Fibroblast of peridontal ligament (primary cell): Measurements from ENCODE around the gene MGAM2.

ENCODE experiments used
- DNase-seq: peaks from one replicate; pipeline ENCODE4 v3.0.0-alpha.2; 2010; ENCODE audit errors: extremely low read depth

MGAM2 gene

GRCh38 chr7:142176901-142177300 is 65.4 kb downstream of the MGAM2 start:
- no peak for DNase-seq

- no peak for DNase-seq
Observed at GRCh38 chr7:142177869-142178268, 66.4 kb downstream of the MGAM2 start.

GRCh38 chr7:142180426-142180825 is 68.9 kb downstream of the MGAM2 start:
- DNase-seq = no peak

GRCh38 chr7:142181211-142181610 is 69.7 kb downstream of the MGAM2 start:
- DNase-seq = no peak

- DNase-seq = no peak
Observed at GRCh38 chr7:142181966-142182365, 70.4 kb downstream of the MGAM2 start.

GRCh38 chr7:142185069-142185468 is 73.6 kb downstream of the MGAM2 start:
- DNase-seq = no peak

GRCh38 chr7:142185801-142186200 is 74.3 kb downstream of the MGAM2 start:
- no peak for DNase-seq

GRCh38 chr7:142188154-142188553 is 76.6 kb downstream of the MGAM2 start:
- no peak for DNase-seq

GRCh38 chr7:142188846-142189245 is 77.3 kb downstream of the MGAM2 start:
- no peak for DNase-seq

GRCh38 chr7:142194201-142194600 is 82.7 kb downstream of the MGAM2 start:
- DNase-seq = no peak

- DNase-seq = no peak
Observed at GRCh38 chr7:142196066-142196840, 84.7 kb downstream of the MGAM2 start.

- no peak for DNase-seq
Observed at GRCh38 chr7:142200206-142200605, 88.7 kb downstream of the MGAM2 start.

GRCh38 chr7:142228537-142229104 is 117.1 kb downstream of the MGAM2 start:
- DNase-seq = no peak

- DNase-seq = no peak
Observed at GRCh38 chr7:142231716-142232115, 120.2 kb downstream of the MGAM2 start.

- DNase-seq = no peak
Observed at GRCh38 chr7:142240546-142240945, 129.0 kb downstream of the MGAM2 start.

GRCh38 chr7:142243823-142244222 is 132.3 kb downstream of the MGAM2 start:
- DNase-seq = no peak

- DNase-seq = no peak
Observed at GRCh38 chr7:142248166-142249160, 136.9 kb downstream of the MGAM2 start.

GRCh38 chr7:142249918-142250317 is 138.4 kb downstream of the MGAM2 start:
- DNase-seq = no peak

- no peak for DNase-seq
Observed at GRCh38 chr7:142250705-142251104, 139.2 kb downstream of the MGAM2 start.

- DNase-seq = no peak
Observed at GRCh38 chr7:142257958-142258357, 146.4 kb downstream of the MGAM2 start, which contains the start of gene PRSS58. Gene PRSS58 (minus strand): TSS chr7:142258058. CDS start chr7:142257707, 351 bp downstream.

GRCh38 chr7:142263598-142264380 is 152.3 kb downstream of the MGAM2 start:
- no peak for DNase-seq
